ENCODE measurements around the gene CEND1. TPM values are rescaled to one million over a fixed set of nuclear protein-coding genes. Genes with fewer than 3 reads are reported as not detected.

Gene CEND1
- total RNA-seq, 4 donors from 2014 or later, result not detected

- no peaks in the 10 kb centered on the region for H3K27me3 ChIP-seq
- H3K9me3 ChIP-seq, result no peaks in the 10 kb centered on the region
- 58 to 69% methylated on average over 8 to 9 of the region's 11 CpGs for WGBS, 2 donors
- H3K4me3 ChIP-seq, result no peak overlapping the region
- peak overlapping the region in 1 of 4 donors; percentile 36 for H3K27ac ChIP-seq
- peaks cover 0 to 14% (median 5%) of the 10 kb centered on the region in 4 donors for H3K4me1 ChIP-seq
- TF ChIP-seq POLR2A (IDR thresholded peaks at IDR 0.05) (no peak), CTCF (IDR thresholded peaks at IDR 0.05) (no peak), EP300 (IDR thresholded peaks at IDR 0.05) (no peak)
- DNase-seq (ENCODE audit: low spot score in 2 of 2), result no peak
- H3K36me3 ChIP-seq, result peaks cover 3 to 98% (median 15%) of the 10 kb centered on the region in 3 donors
These were observed 23.6 kb downstream of the CEND1 start for GRCh38 chr11:766106-766935.

- H3K4me3 ChIP-seq, result no peak overlapping the region
- no peak for TF ChIP-seq POLR2A (IDR thresholded peaks at IDR 0.05)
- peak overlapping the region in 1 of 4 donors; percentile 2 for H3K27ac ChIP-seq
- peaks cover 0 to 10% (median 4%) of the 10 kb centered on the region in 4 donors for H3K4me1 ChIP-seq
- H3K27me3 ChIP-seq, result no peaks in the 10 kb centered on the region
- 97% methylated on average over 7 to 8 of the region's 8 CpGs for WGBS, 2 donors
- peaks cover 3 to 98% (median 17%) of the 10 kb centered on the region in 3 donors for H3K36me3 ChIP-seq
- DNase-seq (ENCODE audit: low spot score in 2 of 2), result no peak
- H3K9me3 ChIP-seq, result no peaks in the 10 kb centered on the region
These were observed 24.1 kb downstream of the CEND1 start for GRCh38 chr11:765802-766091.

GRCh38 chr11:765025-765801, 24.7 kb downstream of the CEND1 start:
- WGBS, 2 donors, result 66 to 73% methylated on average over 18 of the region's 19 CpGs
- Histone ChIP-seq H3K9me3 (no peaks in the 10 kb centered on the region), H3K36me3 (peaks cover 6 to 98% (median 19%) of the 10 kb centered on the region in 3 donors)

GRCh38 chr11:764322-765024, 25.4 kb downstream of the CEND1 start:
- no peak for TF ChIP-seq EP300 (IDR thresholded peaks at IDR 0.05)
- TF ChIP-seq CTCF (IDR thresholded peaks at IDR 0.05), result no peak
- no peak for TF ChIP-seq POLR2A (IDR thresholded peaks at IDR 0.05)
- no peaks in the 10 kb centered on the region for H3K9me3 ChIP-seq
- 77 to 80% methylated on average over 15 to 17 of the region's 18 CpGs for WGBS, 2 donors
- no peaks in the 10 kb centered on the region for H3K27me3 ChIP-seq
- peaks cover 7 to 98% (median 23%) of the 10 kb centered on the region in 3 donors for H3K36me3 ChIP-seq
- DNase-seq (ENCODE audit: low spot score in 2 of 2), result no peak
- H3K27ac ChIP-seq, result no peak overlapping the region
- no peak overlapping the region for H3K4me3 ChIP-seq
- peaks cover 0 to 10% (median 4%) of the 10 kb centered on the region in 4 donors for H3K4me1 ChIP-seq

More at GRCh38 chr11:765025-765801, 24.7 kb downstream of the CEND1 start:
- Histone ChIP-seq H3K4me1 (peaks cover 0 to 10% (median 4%) of the 10 kb centered on the region in 4 donors), H3K27ac (peak overlapping the region in 1 of 4 donors; percentile 2), H3K27me3 (no peaks in the 10 kb centered on the region), H3K4me3 (no peak overlapping the region)
- no peak for DNase-seq (ENCODE audit: low spot score in 2 of 2)
- TF ChIP-seq CTCF (IDR thresholded peaks at IDR 0.05), result peak; percentile 54 to 77 (median 64)
- TF ChIP-seq POLR2A (IDR thresholded peaks at IDR 0.05), result no peak
- no peak for TF ChIP-seq EP300 (IDR thresholded peaks at IDR 0.05)

- H3K4me1 ChIP-seq, result peaks cover 0 to 10% (median 4%) of the 10 kb centered on the region in 4 donors
- H3K27ac ChIP-seq, result peak overlapping the region in 1 of 4 donors; percentile 2
- no peak overlapping the region for H3K4me3 ChIP-seq
- H3K27me3 ChIP-seq, result no peaks in the 10 kb centered on the region
- 89 to 90% methylated on average over 19 to 22 of the region's 22 CpGs for WGBS, 2 donors
- TF ChIP-seq EP300 (IDR thresholded peaks at IDR 0.05) (no peak), POLR2A (IDR thresholded peaks at IDR 0.05) (no peak), CTCF (IDR thresholded peaks at IDR 0.05) (no peak)
- H3K9me3 ChIP-seq, result no peaks in the 10 kb centered on the region
- H3K36me3 ChIP-seq, result peaks cover 7 to 100% (median 31%) of the 10 kb centered on the region in 3 donors
- no peak for DNase-seq (ENCODE audit: low spot score in 2 of 2)
These were observed 26.2 kb downstream of the CEND1 start for GRCh38 chr11:763549-764321.

Measured in tibial nerve (tissue), 4 donors.